ENCODE measurements around the gene IL11.

Gene IL11

DNA sequence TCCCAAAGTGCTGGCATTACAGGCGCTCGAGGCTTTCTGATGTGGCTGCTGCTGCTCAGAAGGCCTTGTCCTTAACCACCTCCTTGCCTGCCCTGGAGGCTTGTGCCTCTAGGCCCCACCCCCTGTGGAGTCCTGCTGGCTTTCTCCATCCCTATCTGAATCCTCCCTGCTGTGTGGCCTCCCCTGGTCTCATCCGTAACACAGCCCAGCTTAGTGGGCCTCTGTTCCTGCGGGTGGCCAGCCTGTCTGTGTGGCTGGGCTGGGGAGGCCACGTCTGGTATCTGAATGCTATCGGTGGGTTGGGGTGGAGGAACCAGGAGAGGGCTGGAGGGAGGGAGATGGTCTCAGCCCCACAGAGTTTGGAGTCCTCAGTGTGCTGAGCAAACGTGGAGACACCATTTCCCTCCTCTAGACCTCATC, 20.2 kb upstream of the IL11 start:
- DNase-seq: peak; percentile 26

- peak; percentile 34 for DNase-seq
Measured at GRCh38 chr19:55389386-55390317, 19.4 kb upstream of the IL11 start.

DNA sequence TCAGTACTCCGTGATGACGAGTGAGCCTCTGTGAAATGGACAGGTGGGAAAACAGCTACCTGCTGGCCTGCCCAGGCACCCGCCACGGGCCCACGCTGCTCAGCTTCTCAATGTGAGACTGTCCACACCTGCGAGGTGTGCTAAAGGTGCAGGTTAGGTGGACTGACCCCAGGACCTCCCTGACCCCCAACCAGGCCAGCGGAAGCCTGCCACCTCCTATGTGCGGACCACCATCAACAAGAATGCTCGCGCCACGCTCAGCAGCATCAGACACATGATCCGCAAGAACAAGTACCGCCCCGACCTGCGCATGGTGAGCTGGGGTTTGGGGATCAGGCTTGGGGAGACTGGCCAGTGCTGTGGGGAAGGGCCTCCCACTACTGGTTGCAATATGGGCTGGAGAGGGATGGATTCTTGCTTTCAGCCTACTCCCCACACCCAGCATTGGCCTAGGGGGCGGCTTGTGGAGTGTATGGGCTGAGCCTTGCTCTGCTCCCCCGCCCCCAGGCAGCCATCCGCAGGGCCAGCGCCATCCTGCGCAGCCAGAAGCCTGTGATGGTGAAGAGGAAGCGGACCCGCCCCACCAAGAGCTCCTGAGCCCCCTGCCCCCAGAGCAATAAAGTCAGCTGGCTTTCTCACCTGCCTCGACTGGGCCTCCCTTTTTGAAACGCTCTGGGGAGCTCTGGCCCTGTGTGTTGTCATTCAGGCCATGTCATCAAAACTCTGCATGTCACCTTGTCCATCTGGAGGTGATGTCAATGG, 17.7 kb upstream of the IL11 start:
- DNase-seq: no peak

- DNase-seq: no peak
Measured at GRCh38 chr19:55386493-55386971, 16.3 kb upstream of the IL11 start.

- DNase-seq: peak; percentile 99
Measured at GRCh38 chr19:55385724-55386492, 15.6 kb upstream of the IL11 start, which contains the start of gene RPL28. Gene RPL28, plus strand, starts transcription at chr19:55385932. Its CDS starts 426 bp downstream, at chr19:55386358.

- peak; percentile 96 for DNase-seq
Measured at GRCh38 chr19:55384920-55385723, 14.9 kb upstream of the IL11 start.

GRCh38 chr19:55384131-55384919, 14.1 kb upstream of the IL11 start, which contains the start of gene TMEM238:
Gene TMEM238, minus strand, starts transcription at chr19:55384292. Its CDS starts 33 bp downstream, at chr19:55384259.
- no peak for DNase-seq

- DNase-seq: peak; percentile 60
Measured at GRCh38 chr19:55383279-55384130, 13.2 kb upstream of the IL11 start.

DNA sequence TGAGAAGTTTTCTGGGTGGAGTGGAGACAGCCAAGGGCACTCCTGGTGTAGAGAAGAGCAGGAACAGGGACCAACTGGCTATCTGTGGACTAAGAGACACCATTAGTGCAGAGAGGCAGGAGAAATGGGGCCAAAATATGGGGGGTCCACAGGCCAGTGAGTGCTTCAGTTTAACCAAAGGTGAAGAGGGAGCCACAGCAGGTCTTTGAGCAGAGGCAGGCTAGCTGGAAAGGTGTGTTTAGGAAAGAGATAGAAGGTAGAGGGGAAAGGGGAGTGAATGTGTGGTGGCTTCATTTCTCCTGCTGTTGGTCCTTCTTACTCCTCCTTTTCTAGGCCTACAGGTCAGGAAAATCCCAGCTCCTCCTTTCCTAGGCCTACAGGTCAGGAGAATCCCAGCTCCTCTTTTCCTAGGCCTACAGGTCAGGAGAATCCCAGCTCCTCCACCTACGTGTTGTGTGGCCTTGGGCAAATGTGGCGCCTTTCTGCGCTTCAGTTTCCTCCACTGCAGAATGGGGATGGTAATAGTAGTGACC, 12.3 kb upstream of the IL11 start:
- DNase-seq: no peak

DNA sequence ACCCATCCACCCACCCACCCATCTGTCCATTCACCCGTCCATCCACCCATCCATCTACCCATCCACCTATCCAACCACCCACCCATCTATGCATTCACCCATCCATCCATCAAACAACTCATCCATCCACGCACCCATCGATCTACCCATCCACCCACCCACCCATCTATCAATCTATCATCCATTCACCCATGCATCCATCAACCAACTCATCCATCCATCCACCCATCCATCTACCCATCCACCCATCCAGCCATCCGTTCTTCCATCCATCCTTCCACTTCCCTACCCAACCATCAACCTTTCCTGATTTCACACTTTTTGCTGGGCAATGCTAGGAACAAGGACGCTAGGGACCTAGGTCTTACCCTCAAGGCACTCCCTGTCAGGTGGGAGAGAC, 11.8 kb upstream of the IL11 start:
- no peak for DNase-seq

GRCh38 chr19:55379174-55379573, 8.9 kb upstream of the IL11 start:
- DNase-seq: peak; percentile 81

DNA sequence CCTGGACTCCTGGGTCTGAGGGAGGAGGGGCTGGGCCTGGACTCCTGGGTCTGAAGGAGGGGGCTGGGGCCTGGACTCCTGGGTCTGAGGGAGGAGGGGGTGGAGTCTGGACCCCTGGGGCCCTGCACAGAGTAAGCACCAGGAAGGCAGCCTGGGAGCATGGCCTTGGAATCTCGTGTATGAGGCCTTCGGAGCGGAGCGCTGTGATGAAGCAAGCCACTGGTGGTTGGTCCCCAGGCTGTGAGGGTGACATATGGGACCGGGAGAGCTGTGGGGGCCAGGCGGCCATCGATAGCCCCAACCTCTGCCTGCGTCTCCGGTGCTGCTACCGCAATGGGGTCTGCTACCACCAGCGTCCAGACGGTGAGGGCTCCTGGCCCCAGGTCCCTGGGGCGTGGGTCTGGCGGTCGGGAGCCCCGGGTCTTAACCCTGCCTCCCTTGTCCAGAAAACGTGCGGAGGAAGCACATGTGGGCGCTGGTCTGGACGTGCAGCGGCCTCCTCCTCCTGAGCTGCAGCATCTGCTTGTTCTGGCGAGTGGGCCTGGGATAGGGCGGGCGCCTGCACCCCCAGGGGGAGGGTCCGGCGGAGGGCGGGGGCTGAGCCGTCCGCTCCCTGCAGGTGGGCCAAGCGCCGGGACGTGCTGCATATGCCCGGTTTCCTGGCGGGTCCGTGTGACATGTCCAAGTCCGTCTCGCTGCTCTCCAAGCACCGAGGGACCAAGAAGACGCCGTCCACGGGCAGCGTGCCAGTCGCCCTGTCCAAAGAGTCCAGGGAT, 7.3 kb upstream of the IL11 start:
- peak; percentile 63 for DNase-seq

DNA sequence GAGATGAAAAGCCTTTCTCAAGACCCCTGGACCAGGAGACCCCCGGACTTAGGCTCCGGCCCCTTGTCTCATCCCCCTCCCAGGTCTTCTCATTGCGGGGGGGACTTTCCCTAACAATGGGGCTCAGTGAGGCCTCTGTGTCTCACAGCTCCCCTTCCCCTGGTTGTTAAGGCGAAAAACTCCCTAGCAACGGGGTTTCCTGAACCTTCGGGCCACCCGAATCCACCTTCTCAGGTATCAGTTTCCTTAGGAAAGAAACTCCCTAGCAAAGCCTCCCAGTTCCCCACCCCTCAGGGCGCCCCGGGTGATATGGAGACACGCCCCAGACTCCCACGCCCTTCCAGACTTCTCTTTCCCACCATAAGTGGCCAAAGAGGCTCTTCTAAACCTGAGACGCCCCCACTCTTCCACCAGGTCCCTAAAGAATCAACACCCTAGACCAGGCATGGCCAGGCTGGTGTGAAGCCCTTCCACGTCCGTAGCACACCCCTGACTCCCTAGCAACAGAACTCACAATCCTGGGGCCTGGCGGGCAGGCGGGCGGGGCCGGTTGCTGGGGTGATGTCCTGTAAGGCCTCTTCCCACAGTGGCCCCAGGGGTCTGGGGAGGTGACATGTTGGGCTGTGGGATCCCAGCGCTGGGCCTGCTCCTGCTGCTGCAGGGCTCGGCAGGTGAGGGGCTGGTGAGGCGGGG, 6.1 kb upstream of the IL11 start, which contains the start of gene TMEM190:
TSS of gene TMEM190 (plus strand) at position 586 of the 693 bp plus-strand sequence. CDS start at position 614, 28 bp downstream.
- no peak for DNase-seq

GRCh38 chr19:55373993-55374757, 3.9 kb upstream of the IL11 start:
- peak; percentile 58 for DNase-seq

DNA sequence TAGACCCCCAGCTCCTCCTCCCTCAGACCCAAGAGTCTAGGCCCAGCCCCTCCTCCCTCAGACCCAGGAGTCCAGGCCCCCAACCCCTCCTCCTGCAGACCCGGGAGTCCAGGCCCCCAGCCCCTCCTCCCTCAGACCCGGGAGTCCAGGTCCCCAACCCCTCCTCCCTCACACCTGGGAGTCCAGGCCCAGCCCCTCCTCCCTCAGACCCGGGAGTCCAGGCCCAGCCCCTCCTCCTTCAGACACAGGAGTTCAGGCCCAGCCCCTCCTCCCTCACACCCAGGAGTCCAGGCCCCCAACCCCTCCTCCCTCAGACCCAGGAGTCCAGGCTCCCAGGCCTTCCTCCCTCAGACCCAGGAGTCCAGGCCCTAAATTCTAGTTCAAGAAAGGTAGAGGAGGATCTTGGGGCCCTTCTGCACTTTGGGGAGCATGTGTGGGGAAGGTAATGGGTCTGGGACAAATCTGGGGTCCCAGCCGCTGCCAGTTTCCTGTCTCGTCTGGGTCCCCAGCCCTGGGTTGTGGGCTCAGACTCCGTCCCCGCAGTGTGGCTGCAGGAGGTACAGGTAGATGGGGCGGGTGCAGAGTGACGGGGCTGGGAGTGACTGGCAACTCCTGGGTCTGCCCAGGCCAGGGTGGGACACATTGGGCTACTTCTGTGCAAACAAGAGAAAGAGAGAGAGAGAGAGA, 3.2 kb upstream of the IL11 start:
- no peak for DNase-seq

DNA sequence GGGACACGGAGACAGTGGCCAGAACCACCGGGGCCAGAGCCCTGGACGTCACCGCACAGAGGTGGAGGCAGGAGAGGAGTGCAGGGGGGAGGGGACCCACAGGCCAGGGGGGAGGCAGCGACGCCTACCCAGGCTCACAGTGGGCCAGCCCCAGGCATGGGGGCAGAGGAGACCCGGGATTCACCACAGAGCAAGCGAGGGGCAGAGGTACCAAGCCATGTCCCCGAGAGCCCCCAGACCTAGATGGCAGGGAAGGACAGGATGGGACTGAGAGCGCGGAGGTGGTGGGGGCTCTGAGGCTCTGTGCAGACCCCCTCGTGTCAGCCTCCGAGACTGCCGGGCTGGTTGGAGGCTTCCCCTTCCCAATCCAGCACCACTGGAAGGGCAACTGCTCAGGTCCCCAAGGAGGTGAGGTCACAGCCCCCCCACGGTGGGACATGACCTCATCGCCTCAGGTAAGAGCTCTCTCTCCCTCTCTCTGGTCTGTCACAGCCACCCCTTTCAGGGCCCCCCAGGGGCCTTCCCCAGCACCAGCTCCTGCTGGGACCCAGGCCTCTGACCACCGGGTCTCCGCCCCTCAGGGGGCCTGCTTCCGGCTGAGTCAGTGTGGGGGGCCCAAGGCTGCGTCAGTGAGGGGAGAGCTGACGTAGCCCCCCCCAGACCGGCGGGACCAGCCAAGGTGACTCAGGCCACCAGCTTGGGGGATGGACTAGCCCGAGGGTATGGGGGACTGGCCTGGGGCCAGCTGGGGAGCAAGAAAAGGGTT, 2.2 kb upstream of the IL11 start:
- DNase-seq: no peak
